HL-60/S4 treated with retinoic acid at 250 ng/mL for 4 days and 3 days (cell line): Measurements from ENCODE around the gene RPRD1B.

Experiments used
- in situ Hi-C: fragments of 300-500 bp; cut with MboI; formaldehyde crosslinking; loops from 2 replicates; pipeline ENCODE4 v1.7.0; 2022; ENCODE audit warnings: low sequenced_read_pairs

RPRD1B gene

DNA sequence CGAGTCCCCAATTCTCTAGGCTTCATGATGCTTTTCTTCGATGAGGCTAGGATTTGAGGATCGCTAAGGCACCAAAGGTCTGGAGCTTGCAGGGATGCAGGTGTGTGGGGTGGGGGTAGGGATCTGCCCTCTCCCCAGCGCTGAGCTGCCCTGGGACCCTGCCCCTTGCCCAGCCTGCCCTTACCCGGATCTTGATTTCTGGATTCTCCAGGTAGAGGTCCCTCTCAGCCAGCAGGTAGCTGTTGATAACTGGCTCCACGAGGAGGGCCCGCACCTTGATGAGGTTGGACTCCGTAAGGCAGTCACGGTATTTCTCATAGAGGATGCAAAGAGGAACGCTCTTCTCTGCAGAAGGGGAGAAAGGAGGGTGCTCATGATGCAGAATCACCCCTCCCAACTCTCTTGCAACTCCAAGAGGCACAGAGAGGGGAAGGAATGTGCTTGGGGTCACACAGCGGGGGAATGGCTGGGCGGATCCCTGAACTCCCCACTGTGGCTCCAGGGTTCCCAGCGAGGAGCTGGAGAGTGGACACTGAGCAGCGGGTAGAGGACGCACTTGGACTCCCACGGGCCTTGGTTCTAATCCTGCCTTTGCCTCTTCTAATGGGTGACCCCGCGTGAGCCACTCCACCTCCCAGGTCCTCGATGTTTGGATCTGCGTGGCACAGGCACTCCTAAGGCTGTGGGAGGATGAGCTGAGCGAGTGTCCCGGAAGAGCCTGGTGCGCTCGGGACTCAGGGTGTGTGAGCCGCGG, 98.8 kb downstream of the RPRD1B start:
- in situ Hi-C loops: no loop called here

GRCh38 chr20:38132910-38133501, 99.5 kb downstream of the RPRD1B start:
- in situ Hi-C loops: no loop called here

- in situ Hi-C loops: no loop called here
These were observed 100.3 kb downstream of the RPRD1B start for GRCh38 chr20:38133680-38134426.

DNA sequence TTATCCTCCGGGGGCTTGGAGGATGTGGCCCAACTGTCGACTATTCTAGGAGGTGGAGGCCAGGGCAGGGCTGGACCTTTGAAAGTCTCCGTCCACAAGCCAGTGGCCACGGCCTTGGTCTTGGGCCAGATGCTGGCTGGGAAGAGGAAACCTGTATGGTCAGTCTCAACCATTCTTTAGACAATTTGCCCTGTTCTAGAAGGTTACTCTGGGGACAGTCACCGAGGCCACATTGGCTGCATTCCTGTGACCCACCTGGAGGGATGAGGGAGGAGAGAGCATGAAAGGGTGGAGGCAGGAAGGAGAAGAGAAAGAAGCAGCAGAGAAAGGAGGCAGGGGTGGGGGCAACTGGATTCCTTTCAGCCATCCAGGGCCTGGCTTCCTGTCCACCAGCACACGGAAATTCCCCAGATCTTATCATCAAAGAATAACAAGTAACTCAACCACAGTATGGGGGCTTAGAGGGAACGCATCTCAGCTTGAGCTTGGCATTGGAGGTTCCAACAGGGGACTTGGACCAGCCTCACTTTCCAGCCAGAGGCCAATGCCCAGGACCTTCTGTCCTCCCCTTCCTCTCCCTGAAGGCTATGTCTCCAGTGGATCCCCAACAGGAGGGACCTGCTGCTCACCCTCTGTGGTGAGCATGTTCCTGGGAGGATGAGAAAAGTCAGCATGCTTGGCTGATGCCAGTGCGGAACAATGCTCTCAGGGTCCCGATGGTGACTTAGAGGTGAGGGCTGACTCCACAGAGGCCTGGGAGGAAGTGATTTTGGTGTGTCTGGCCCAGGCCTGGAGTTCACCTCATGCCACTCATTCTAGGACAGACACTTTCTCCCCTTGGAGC, 101.1 kb downstream of the RPRD1B start:
- in situ Hi-C loops: no loop called here

- in situ Hi-C loops: no loop called here
These were observed 101.7 kb downstream of the RPRD1B start for GRCh38 chr20:38135271-38135650.

- in situ Hi-C loops: no loop called here
These were observed 102.3 kb downstream of the RPRD1B start for GRCh38 chr20:38135651-38136420.

- in situ Hi-C loops: no loop called here
These were observed 103.1 kb downstream of the RPRD1B start for GRCh38 chr20:38136421-38137245.

DNA sequence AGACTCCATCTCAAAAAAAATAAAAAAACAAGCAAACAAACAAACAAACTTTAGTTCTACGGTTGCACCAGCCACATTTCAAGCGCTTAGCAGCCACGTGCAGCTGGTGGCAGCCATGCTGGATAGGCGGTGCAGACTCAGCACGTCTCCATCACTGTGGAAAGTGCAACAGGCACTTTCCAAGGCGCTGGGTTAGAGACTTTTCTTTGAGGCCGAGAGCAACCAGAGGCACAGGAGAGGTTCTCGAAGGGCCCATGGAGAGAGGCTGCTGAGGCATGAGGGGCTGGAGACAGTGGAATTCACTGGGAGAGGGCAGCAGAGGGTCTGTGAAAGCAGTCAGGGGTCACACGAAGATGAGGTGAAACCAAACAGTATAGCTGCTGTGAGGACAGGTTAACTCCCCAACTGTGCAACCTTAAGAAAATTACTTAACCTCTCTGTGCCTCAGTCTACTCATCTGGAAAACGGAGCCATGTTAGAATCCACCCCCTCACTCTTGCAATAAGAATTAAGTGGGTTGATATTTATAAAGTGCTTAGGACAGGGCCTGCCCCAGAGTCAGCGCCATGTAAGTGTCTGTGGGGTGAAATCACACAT, 104.0 kb downstream of the RPRD1B start:
- in situ Hi-C loops: no loop called here

DNA sequence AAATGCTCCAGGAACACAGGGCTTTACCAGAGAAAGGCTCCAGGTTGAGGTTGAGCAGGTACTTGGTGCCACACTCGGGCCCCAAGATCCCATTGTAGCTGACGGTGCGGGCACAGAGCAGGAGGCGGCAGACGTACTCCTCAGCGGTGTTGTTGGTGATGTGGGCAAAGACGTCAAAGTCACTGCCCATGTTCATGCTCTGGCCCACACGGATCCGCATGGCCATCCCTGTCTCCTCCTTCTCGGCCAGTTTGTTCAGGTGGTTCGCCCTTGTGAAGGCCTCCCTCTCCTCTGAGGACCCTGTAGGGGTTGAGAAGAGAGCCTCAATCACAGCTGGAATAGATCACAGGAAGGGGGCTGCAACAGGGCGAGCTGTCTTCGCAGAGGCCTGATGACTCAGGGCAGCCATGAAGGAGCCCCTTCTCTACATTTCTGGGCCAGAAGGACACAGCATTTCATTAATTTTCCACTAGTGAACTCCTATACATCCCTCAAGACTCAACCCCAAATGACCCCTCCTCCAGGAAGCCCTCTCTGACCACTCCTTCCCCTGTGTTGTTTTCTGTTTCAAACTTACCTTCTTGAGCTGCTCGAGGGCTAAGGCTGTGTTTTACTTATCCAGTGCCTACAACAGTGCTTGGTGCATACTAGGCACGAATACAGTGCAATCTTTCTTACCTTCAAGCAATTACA, 104.7 kb downstream of the RPRD1B start:
- in situ Hi-C loops: no loop called here

GRCh38 chr20:38139156-38139912, 105.8 kb downstream of the RPRD1B start:
- in situ Hi-C loops: no loop called here

DNA sequence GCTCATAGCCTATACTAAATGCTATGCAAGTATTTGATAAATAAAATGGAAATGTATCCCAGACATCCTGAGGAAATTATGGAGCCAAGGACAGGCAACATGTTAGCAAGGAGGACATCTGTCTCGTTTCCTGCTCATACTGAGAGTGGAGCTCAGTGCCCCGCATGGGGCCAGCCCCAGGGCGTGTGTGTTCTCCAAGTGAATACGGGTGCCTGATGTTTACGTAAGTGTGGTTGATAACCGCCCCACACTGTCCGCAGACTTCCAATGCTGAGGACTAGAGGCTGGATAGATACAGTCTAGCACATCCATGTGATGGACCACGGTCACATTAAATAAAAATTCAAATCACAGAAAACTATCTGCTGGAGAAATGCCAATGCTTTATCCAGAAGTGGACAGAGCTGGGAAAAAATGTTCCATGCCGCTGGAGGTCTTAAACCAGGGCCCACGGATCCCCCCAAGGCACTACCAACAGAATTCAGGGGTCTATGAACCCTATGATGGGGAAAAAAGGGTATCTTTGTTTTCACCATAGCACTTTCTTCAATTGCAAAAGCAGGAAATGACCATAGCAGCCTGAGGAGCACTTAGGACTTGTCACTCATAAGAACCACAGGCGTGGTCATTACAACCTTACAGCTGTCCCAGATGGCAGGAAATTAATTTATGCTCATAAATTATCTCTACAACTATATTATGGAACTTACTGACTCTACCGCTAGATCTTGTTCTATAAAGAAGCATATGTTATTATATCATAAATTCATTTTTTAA, 106.6 kb downstream of the RPRD1B start:
- in situ Hi-C loops: no loop called here

GRCh38 chr20:38141204-38141888, 107.8 kb downstream of the RPRD1B start:
- in situ Hi-C loops: no loop called here
